Gastroesophageal sphincter (tissue), 4 donors: ENCODE results near the gene PTGIR. TPM values are rescaled to one million over a fixed set of nuclear protein-coding genes. Genes with fewer than 3 reads are reported as not detected.

ENCODE experiments used
- ATAC-seq: fragments of 150-250 bp; one replicate; pipeline ENCODE4 v1.9.1; 2016; ENCODE audit warnings: mild to moderate bottlenecking, moderate library complexity
- H3K27ac ChIP-seq, 4 donors: fragments of 200-600 bp; sonication (generic) in 3 of 4; 1 replicate in 3 of 4; 2 replicates in 1 of 4; pipeline ENCODE4 v1.5.1; 2016 to 2019
- H3K27me3 ChIP-seq: fragments of 200-600 bp; sonication (generic); one replicate; pipeline ENCODE4 v1.5.1; 2019
- H3K36me3 ChIP-seq, 2 donors: fragments of 200-600 bp; sonication (generic); one replicate each; pipeline ENCODE4 v1.5.1; 2019; ENCODE audit warnings: control low read depth in 1 of 2
- H3K4me1 ChIP-seq, 3 donors: fragments of 200-600 bp; sonication (generic); 1 replicate in 2 of 3; 2 replicates in 1 of 3; pipeline ENCODE4 v1.5.1; 2016 to 2019; ENCODE audit warnings: control low read depth in 2 of 3
- H3K4me3 ChIP-seq, 2 donors: fragments of 200-600 bp; sonication (generic); one replicate each; pipeline ENCODE4 v1.5.1; 2019; ENCODE audit warnings: mild to moderate bottlenecking in 1 of 2, moderate library complexity in 1 of 2
- H3K9me3 ChIP-seq, 3 donors: fragments of 200-600 bp; sonication (generic); one replicate each; pipeline ENCODE4 v1.5.1; 2017 to 2019; ENCODE audit warnings: control low read depth in 2 of 3
- CTCF ChIP-seq, 4 experiments: fragments of 200-600 bp in 2 of 4; fragments of 450-650 bp in 2 of 4; sonication (generic) in 1 of 4; IDR thresholded peaks; one replicate each; pipeline ENCODE4 v1.5.1; 2017 to 2019; ENCODE audit warnings: antibody characterized with exemption in 4 of 4, mild to moderate bottlenecking in 2 of 4, moderate library complexity in 2 of 4
- EP300 ChIP-seq: sonication (generic); formaldehyde crosslinking; IDR thresholded peaks from one replicate; pipeline ENCODE4 v1.6.1; 2017; ENCODE audit warnings: antibody characterized with exemption, mild to moderate bottlenecking
- POLR2A ChIP-seq, 2 donors: fragments of 450-650 bp; IDR thresholded peaks; one replicate each; pipeline ENCODE4 v1.6.1; 2017; ENCODE audit warnings: antibody characterized with exemption in 2 of 2, mild to moderate bottlenecking in 2 of 2, moderate library complexity in 1 of 2
- POLR2AphosphoS5 ChIP-seq: sonication (generic); formaldehyde crosslinking; IDR thresholded peaks from one replicate; pipeline ENCODE4 v1.6.1; 2017; ENCODE audit warnings: antibody characterized with exemption
- whole genome bisulfite sequencing, 2 donors: methylation state at CpG; one replicate each; pipeline ENCODE4 v1.1.5; 2018; ENCODE audit warnings: low coverage in 1 of 2; 5-methylcytosine and 5-hydroxymethylcytosine counted together
- total RNA-seq, 4 donors: library from RNA; depleted of rRNA; stranded (reverse); fragments of >200 nt; gene quantifications; one replicate each; pipeline ENCODE4 v1.1.0, GENCODE V29; 2016

Gene PTGIR
- total RNA-seq, 4 donors from 2014 or later: 3.6 to 5.9 (median 4.3) TPM

GRCh38 chr19:46587861-46588260, 37.0 kb downstream of the PTGIR start:
- Histone ChIP-seq H3K27me3 (no peaks in the 10 kb centered on the region), H3K4me1 (no peaks in the 10 kb centered on the region), H3K9me3 (no peaks in the 10 kb centered on the region), H3K36me3 (no peaks in the 10 kb centered on the region), H3K4me3 (no peak overlapping the region), H3K27ac (no peak overlapping the region)
- no peak for ATAC-seq
- TF ChIP-seq CTCF (IDR thresholded peaks at IDR 0.05) (no peak), POLR2A (IDR thresholded peaks at IDR 0.05) (no peak), EP300 (no peak), POLR2AphosphoS5 (no peak)
- WGBS, 2 donors: 73 to 87% methylated on average over 3 of the region's 3 CpGs

GRCh38 chr19:46586294-46586693, 38.6 kb downstream of the PTGIR start:
- Histone ChIP-seq H3K4me1 (no peaks in the 10 kb centered on the region), H3K9me3 (no peaks in the 10 kb centered on the region), H3K4me3 (no peak overlapping the region), H3K27me3 (no peaks in the 10 kb centered on the region), H3K27ac (no peak overlapping the region), H3K36me3 (no peaks in the 10 kb centered on the region)
- ATAC-seq: no peak
- WGBS, 2 donors: 93% methylated on average over 4 of the region's 4 CpGs
- TF ChIP-seq POLR2AphosphoS5: no peak
- TF ChIP-seq CTCF (IDR thresholded peaks at IDR 0.05): no peak
- no peak for TF ChIP-seq EP300
- no peak for TF ChIP-seq POLR2A (IDR thresholded peaks at IDR 0.05)

GRCh38 chr19:46585539-46585938, 39.4 kb downstream of the PTGIR start:
- Histone ChIP-seq H3K27me3 (no peaks in the 10 kb centered on the region), H3K27ac (no peak overlapping the region), H3K4me3 (no peak overlapping the region), H3K36me3 (no peaks in the 10 kb centered on the region), H3K9me3 (no peaks in the 10 kb centered on the region), H3K4me1 (no peaks in the 10 kb centered on the region)
- TF ChIP-seq CTCF (IDR thresholded peaks at IDR 0.05) (no peak), POLR2AphosphoS5 (no peak), POLR2A (IDR thresholded peaks at IDR 0.05) (no peak), EP300 (no peak)
- no peak for ATAC-seq
- WGBS, 2 donors: 80 to 82% methylated on average over 1 of the region's 1 CpG

GRCh38 chr19:46580247-46580646, 44.6 kb downstream of the PTGIR start:
- 79 to 93% methylated on average over 2 of the region's 2 CpGs for WGBS, 2 donors
- Histone ChIP-seq H3K36me3 (no peaks in the 10 kb centered on the region), H3K9me3 (no peaks in the 10 kb centered on the region), H3K4me3 (no peak overlapping the region), H3K4me1 (no peaks in the 10 kb centered on the region), H3K27ac (no peak overlapping the region), H3K27me3 (no peaks in the 10 kb centered on the region)
- ATAC-seq: no peak
- TF ChIP-seq EP300 (no peak), POLR2A (IDR thresholded peaks at IDR 0.05) (no peak), CTCF (IDR thresholded peaks at IDR 0.05) (no peak), POLR2AphosphoS5 (no peak)

GRCh38 chr19:46579361-46579879, 45.5 kb downstream of the PTGIR start:
- no peak for ATAC-seq
- H3K27ac ChIP-seq: no peak overlapping the region
- TF ChIP-seq EP300 (no peak), POLR2A (IDR thresholded peaks at IDR 0.05) (no peak), CTCF (IDR thresholded peaks at IDR 0.05) (no peak), POLR2AphosphoS5 (no peak)
- 45 to 48% methylated on average over 7 to 8 of the region's 8 CpGs for WGBS, 2 donors
- H3K36me3 ChIP-seq: no peaks in the 10 kb centered on the region
- H3K4me1 ChIP-seq: no peaks in the 10 kb centered on the region
- no peaks in the 10 kb centered on the region for H3K27me3 ChIP-seq
- H3K9me3 ChIP-seq: no peaks in the 10 kb centered on the region
- H3K4me3 ChIP-seq: no peak overlapping the region
